Neuron (in vitro differentiated cells): ENCODE data around the gene C19orf18.
"Not testable (repeated sequence)": the region's sequence is repeated elsewhere in the genome, so short reads cannot be mapped to it uniquely, and the experiment has no call there.

Experiments used
- H2AFZ ChIP-seq: one replicate; pipeline ENCODE4 v1.6.1; 2013; ENCODE audit warnings: low read depth, mild to moderate bottlenecking, inconsistent platforms, low read length, moderate library complexity
- H3K27me3 ChIP-seq: one replicate; pipeline ENCODE4 v1.6.1; 2013; ENCODE audit warnings: low read length; ENCODE audit not compliant: insufficient read depth
- H3K36me3 ChIP-seq: one replicate; pipeline ENCODE4 v1.6.1; 2013; ENCODE audit warnings: low read length; ENCODE audit not compliant: insufficient read depth
- H3K4me1 ChIP-seq: one replicate; pipeline ENCODE4 v1.6.1; 2013; ENCODE audit warnings: low read length; ENCODE audit not compliant: insufficient read depth
- H3K4me3 ChIP-seq: 2 replicates; pipeline ENCODE4 v1.5.1; 2013; ENCODE audit warnings: mild to moderate bottlenecking, low read length, moderate library complexity
- H3K9me3 ChIP-seq: one replicate; pipeline ENCODE4 v1.6.1; 2013; ENCODE audit warnings: low read length

The C19orf18 gene

GRCh38 chr19:57974434-57974833 lies at the start of gene C19orf18:
C19orf18 (minus strand) TSS chr19:57974534; CDS start chr19:57974432, 102 bp downstream.
- Histone ChIP-seq H3K4me1 (no peaks in the 10 kb centered on the region), H2AFZ (no peak within 1 kb of the TSS), H3K4me3 (no peak within 1 kb of the TSS), H3K9me3 (peaks cover 71% of the 10 kb centered on the region), H3K36me3 (peaks cover 54% of the 10 kb centered on the region), H3K27me3 (no peaks in the 10 kb centered on the region)

- peaks cover 16% of the 10 kb centered on the region for H3K9me3 ChIP-seq
- H3K36me3 ChIP-seq, result no peaks in the 10 kb centered on the region
- no peaks in the 10 kb centered on the region for H3K4me1 ChIP-seq
- no peaks in the 10 kb centered on the region for H3K27me3 ChIP-seq
- H3K4me3 ChIP-seq, result no peak overlapping the region
- H2AFZ ChIP-seq, result no peak overlapping the region
Measured at GRCh38 chr19:58022283-58022660, 47.9 kb upstream of the C19orf18 start.

GRCh38 chr19:58021541-58022282 lies 47.4 kb upstream of the C19orf18 start:
- Histone ChIP-seq H2AFZ (no peak overlapping the region), H3K27me3 (no peaks in the 10 kb centered on the region), H3K36me3 (no peaks in the 10 kb centered on the region), H3K4me3 (no peak overlapping the region), H3K9me3 (peaks cover 16% of the 10 kb centered on the region), H3K4me1 (no peaks in the 10 kb centered on the region)

GRCh38 chr19:58020129-58020528 lies 45.8 kb upstream of the C19orf18 start:
- no peaks in the 10 kb centered on the region for H3K27me3 ChIP-seq
- H3K36me3 ChIP-seq, result no peaks in the 10 kb centered on the region
- H2AFZ ChIP-seq, result no peak overlapping the region
- no peaks in the 10 kb centered on the region for H3K4me1 ChIP-seq
- H3K9me3 ChIP-seq, result peaks cover 15% of the 10 kb centered on the region
- H3K4me3 ChIP-seq, result no peak overlapping the region

- Histone ChIP-seq H2AFZ (no peak overlapping the region), H3K4me3 (no peak overlapping the region), H3K27me3 (no peaks in the 10 kb centered on the region), H3K9me3 (peaks cover 21% of the 10 kb centered on the region), H3K4me1 (no peaks in the 10 kb centered on the region), H3K36me3 (peaks cover 9% of the 10 kb centered on the region)
Measured at GRCh38 chr19:58014141-58014540, 39.8 kb upstream of the C19orf18 start.

GRCh38 chr19:58010507-58010906 lies 36.2 kb upstream of the C19orf18 start:
- H2AFZ ChIP-seq, result no peak overlapping the region
- H3K4me1 ChIP-seq, result no peaks in the 10 kb centered on the region
- peaks cover 33% of the 10 kb centered on the region for H3K36me3 ChIP-seq
- H3K4me3 ChIP-seq, result no peak overlapping the region
- peaks cover 46% of the 10 kb centered on the region for H3K9me3 ChIP-seq
- H3K27me3 ChIP-seq, result no peaks in the 10 kb centered on the region

GRCh38 chr19:58009666-58010301 lies 35.5 kb upstream of the C19orf18 start:
- H3K9me3 ChIP-seq, result peaks cover 53% of the 10 kb centered on the region
- H3K36me3 ChIP-seq, result peaks cover 40% of the 10 kb centered on the region
- no peaks in the 10 kb centered on the region for H3K4me1 ChIP-seq
- no peak overlapping the region for H2AFZ ChIP-seq
- H3K27me3 ChIP-seq, result no peaks in the 10 kb centered on the region
- H3K4me3 ChIP-seq, result no peak overlapping the region

- H3K36me3 ChIP-seq, result peaks cover 45% of the 10 kb centered on the region
- peaks cover 58% of the 10 kb centered on the region for H3K9me3 ChIP-seq
- no peak overlapping the region for H3K4me3 ChIP-seq
- H3K4me1 ChIP-seq, result no peaks in the 10 kb centered on the region
- no peaks in the 10 kb centered on the region for H3K27me3 ChIP-seq
- no peak overlapping the region for H2AFZ ChIP-seq
Measured at GRCh38 chr19:58009301-58009665, 34.9 kb upstream of the C19orf18 start.

GRCh38 chr19:58008877-58009276 lies 34.5 kb upstream of the C19orf18 start:
- peaks cover 63% of the 10 kb centered on the region for H3K9me3 ChIP-seq

GRCh38 chr19:58007285-58007684 lies 33.0 kb upstream of the C19orf18 start:
- H3K9me3 ChIP-seq, result peaks cover 55% of the 10 kb centered on the region
- H3K4me1 ChIP-seq, result peaks cover 4% of the 10 kb centered on the region
- no peak overlapping the region for H2AFZ ChIP-seq
- peaks cover 46% of the 10 kb centered on the region for H3K36me3 ChIP-seq
- no peak overlapping the region for H3K4me3 ChIP-seq
- no peaks in the 10 kb centered on the region for H3K27me3 ChIP-seq

More at GRCh38 chr19:58008877-58009276, 34.5 kb upstream of the C19orf18 start:
- not testable (repeated sequence) for H3K4me3 ChIP-seq, H3K4me1 ChIP-seq, H3K27me3 ChIP-seq, H2AFZ ChIP-seq
- H3K36me3 ChIP-seq, result peaks cover 49% of the 10 kb centered on the region

- peaks cover 68% of the 10 kb centered on the region for H3K36me3 ChIP-seq
- peak overlapping the region; percentile 95 for H3K4me3 ChIP-seq
- peaks cover 71% of the 10 kb centered on the region for H3K9me3 ChIP-seq
- H2AFZ ChIP-seq, result peak overlapping the region; percentile 82
- H3K27me3 ChIP-seq, result no peaks in the 10 kb centered on the region
- H3K4me1 ChIP-seq, result peaks cover 10% of the 10 kb centered on the region
Measured at GRCh38 chr19:58003174-58003828, 29.0 kb upstream of the C19orf18 start.

GRCh38 chr19:58002384-58003173 lies 28.2 kb upstream of the C19orf18 start, which contains the start of gene ZNF606:
ZNF606 (minus strand) TSS chr19:58002820; CDS start chr19:58001319, 1,501 bp downstream.
- H3K9me3 ChIP-seq, result peaks cover 71% of the 10 kb centered on the region
- H3K4me1 ChIP-seq, result peaks cover 10% of the 10 kb centered on the region
- H2AFZ ChIP-seq, result peak within 1 kb of the TSS; percentile 82
- peaks cover 73% of the 10 kb centered on the region for H3K36me3 ChIP-seq
- no peaks in the 10 kb centered on the region for H3K27me3 ChIP-seq
- H3K4me3 ChIP-seq, result peak within 1 kb of the TSS; percentile 95
